Ishikawa (cell line): ENCODE results near the gene SLC2A1.

ENCODE experiments used
- CEBPB ChIP-seq: IDR thresholded peaks from 2 replicates; pipeline ENCODE4 v1.6.1; 2012
- CREB1 ChIP-seq: IDR thresholded peaks from 2 replicates; pipeline ENCODE4 v1.6.1; 2012; ENCODE audit warnings: low read depth
- EP300 ChIP-seq: IDR thresholded peaks from 2 replicates; pipeline ENCODE4 v1.6.1; 2012; ENCODE audit warnings: borderline replicate concordance
- FOXM1 ChIP-seq: IDR thresholded peaks from 2 replicates; pipeline ENCODE4 v1.6.1; 2012; ENCODE audit warnings: low read depth, borderline replicate concordance
- NFIC ChIP-seq: IDR thresholded peaks from 2 replicates; pipeline ENCODE4 v1.6.1; 2012
- TAF1 ChIP-seq: IDR thresholded peaks from 2 replicates; pipeline ENCODE4 v1.6.1; 2012; ENCODE audit warnings: low read depth, mild to moderate bottlenecking
- TCF12 ChIP-seq: IDR thresholded peaks from 2 replicates; pipeline ENCODE4 v1.6.1; 2012; ENCODE audit warnings: low read depth
- TEAD4 ChIP-seq: IDR thresholded peaks from 2 replicates; pipeline ENCODE4 v1.6.1; 2012
- YY1 ChIP-seq: IDR thresholded peaks from 2 replicates; pipeline ENCODE4 v1.6.1; 2012; ENCODE audit warnings: low read depth
- ZBTB7A ChIP-seq: IDR thresholded peaks from 2 replicates; pipeline ENCODE4 v1.6.1; 2012; ENCODE audit warnings: low read depth
- TF ChIP-seq, protein P1 (sequence below): IDR thresholded peaks from 2 replicates; pipeline ENCODE4 v1.6.1; 2012
- TF ChIP-seq, protein P2 (sequence below): IDR thresholded peaks from 2 replicates; pipeline ENCODE4 v1.6.1; 2012
- TF ChIP-seq, protein P3 (sequence below): IDR thresholded peaks from 2 replicates; pipeline ENCODE4 v1.6.1; 2012; ENCODE audit warnings: low read depth, mild to moderate bottlenecking

GRCh38 chr1:42889264-42889663, 69.4 kb downstream of the SLC2A1 start:
- TF ChIP-seq EP300, result no peak
- no peak for TF ChIP-seq TAF1
- no peak for TF ChIP-seq YY1
- TF ChIP-seq ZBTB7A, result no peak
- TF ChIP-seq, protein P1, sequence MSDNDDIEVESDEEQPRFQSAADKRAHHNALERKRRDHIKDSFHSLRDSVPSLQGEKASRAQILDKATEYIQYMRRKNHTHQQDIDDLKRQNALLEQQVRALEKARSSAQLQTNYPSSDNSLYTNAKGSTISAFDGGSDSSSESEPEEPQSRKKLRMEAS, result no peak
- TF ChIP-seq, protein P2, sequence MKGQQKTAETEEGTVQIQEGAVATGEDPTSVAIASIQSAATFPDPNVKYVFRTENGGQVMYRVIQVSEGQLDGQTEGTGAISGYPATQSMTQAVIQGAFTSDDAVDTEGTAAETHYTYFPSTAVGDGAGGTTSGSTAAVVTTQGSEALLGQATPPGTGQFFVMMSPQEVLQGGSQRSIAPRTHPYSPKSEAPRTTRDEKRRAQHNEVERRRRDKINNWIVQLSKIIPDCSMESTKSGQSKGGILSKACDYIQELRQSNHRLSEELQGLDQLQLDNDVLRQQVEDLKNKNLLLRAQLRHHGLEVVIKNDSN, result no peak
- TF ChIP-seq FOXM1, result no peak
- TF ChIP-seq, protein P3, sequence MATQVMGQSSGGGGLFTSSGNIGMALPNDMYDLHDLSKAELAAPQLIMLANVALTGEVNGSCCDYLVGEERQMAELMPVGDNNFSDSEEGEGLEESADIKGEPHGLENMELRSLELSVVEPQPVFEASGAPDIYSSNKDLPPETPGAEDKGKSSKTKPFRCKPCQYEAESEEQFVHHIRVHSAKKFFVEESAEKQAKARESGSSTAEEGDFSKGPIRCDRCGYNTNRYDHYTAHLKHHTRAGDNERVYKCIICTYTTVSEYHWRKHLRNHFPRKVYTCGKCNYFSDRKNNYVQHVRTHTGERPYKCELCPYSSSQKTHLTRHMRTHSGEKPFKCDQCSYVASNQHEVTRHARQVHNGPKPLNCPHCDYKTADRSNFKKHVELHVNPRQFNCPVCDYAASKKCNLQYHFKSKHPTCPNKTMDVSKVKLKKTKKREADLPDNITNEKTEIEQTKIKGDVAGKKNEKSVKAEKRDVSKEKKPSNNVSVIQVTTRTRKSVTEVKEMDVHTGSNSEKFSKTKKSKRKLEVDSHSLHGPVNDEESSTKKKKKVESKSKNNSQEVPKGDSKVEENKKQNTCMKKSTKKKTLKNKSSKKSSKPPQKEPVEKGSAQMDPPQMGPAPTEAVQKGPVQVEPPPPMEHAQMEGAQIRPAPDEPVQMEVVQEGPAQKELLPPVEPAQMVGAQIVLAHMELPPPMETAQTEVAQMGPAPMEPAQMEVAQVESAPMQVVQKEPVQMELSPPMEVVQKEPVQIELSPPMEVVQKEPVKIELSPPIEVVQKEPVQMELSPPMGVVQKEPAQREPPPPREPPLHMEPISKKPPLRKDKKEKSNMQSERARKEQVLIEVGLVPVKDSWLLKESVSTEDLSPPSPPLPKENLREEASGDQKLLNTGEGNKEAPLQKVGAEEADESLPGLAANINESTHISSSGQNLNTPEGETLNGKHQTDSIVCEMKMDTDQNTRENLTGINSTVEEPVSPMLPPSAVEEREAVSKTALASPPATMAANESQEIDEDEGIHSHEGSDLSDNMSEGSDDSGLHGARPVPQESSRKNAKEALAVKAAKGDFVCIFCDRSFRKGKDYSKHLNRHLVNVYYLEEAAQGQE, result no peak
- no peak for TF ChIP-seq TCF12
- TF ChIP-seq CEBPB, result no peak
- TF ChIP-seq TEAD4, result no peak
- peak; percentile 54 for TF ChIP-seq NFIC
- no peak for TF ChIP-seq CREB1
